DND-41 (cell line): ENCODE data around the gene PCNX1.

ENCODE experiments used
- CTCF ChIP-seq: IDR thresholded peaks from 2 replicates; pipeline ENCODE4 v1.5.1; 2012; ENCODE audit warnings: borderline replicate concordance, low read length, moderate library complexity, mild to moderate bottlenecking; ENCODE audit not compliant: poor library complexity, severe bottlenecking; ENCODE audit errors: extremely low read depth
- EZH2 ChIP-seq: IDR thresholded peaks from 3 replicates; pipeline ENCODE4 v1.6.1; 2012; ENCODE audit warnings: borderline replicate concordance, low read depth, mild to moderate bottlenecking, moderate library complexity, low read length, inconsistent platforms; ENCODE audit not compliant: severe bottlenecking

- TF ChIP-seq CTCF (no peak), EZH2 (no peak)
Observed at GRCh38 chr14:71021347-71022011, 114.2 kb downstream of the PCNX1 start.
